ENCODE results near the gene CKLF. TPM values are rescaled to one million over a fixed set of nuclear protein-coding genes. Genes with fewer than 3 reads are reported as not detected.

The CKLF gene
- polyA plus RNA-seq, 3 donors = 285 to 430 (median 374) TPM

- Histone ChIP-seq H3K27ac (ENCODE audit: low read depth in 1 of 2, low read length in 2 of 2) (no peak overlapping the region), H3K79me2 (ENCODE audit: insufficient read depth, low read length) (peaks cover 28% of the 10 kb centered on the region), H2AFZ (ENCODE audit: insufficient read depth, low read depth, low read length, poor library complexity, severe bottlenecking) (no peak overlapping the region), H3K9ac (ENCODE audit: insufficient read depth, low read length, poor library complexity, severe bottlenecking) (no peak overlapping the region), H4K20me1 (ENCODE audit: insufficient read depth, low read length) (peaks cover 91% of the 10 kb centered on the region), H3K4me1 (ENCODE audit: control insufficient read depth in 1 of 2, insufficient read depth in 2 of 2, low read length in 2 of 2) (peaks cover 24 to 28% of the 10 kb centered on the region in 2 donors), H3K9me3 (replicated peaks in 1 of 2; ENCODE audit: control insufficient read depth in 1 of 2, insufficient read depth in 1 of 2, low read length in 2 of 2) (no peaks in the 10 kb centered on the region), H3K27me3 (ENCODE audit: control insufficient read depth in 2 of 2, insufficient read depth in 2 of 2, low read length in 2 of 2) (no peaks in the 10 kb centered on the region), H3K4me2 (replicated peaks; ENCODE audit: extremely low read depth, low read length, poor library complexity, severe bottlenecking) (no peak overlapping the region), H3K4me3 (replicated peaks in 1 of 3; ENCODE audit: low read depth in 2 of 3, low read length in 3 of 3) (no peak overlapping the region), H3K36me3 (replicated peaks in 1 of 2; ENCODE audit: control insufficient read depth in 1 of 2, insufficient read depth in 2 of 2, low read length in 2 of 2) (peaks cover 67 to 89% of the 10 kb centered on the region in 2 donors)
- 93% methylated on average over 14 of the region's 14 CpGs for WGBS (ENCODE audit: insufficient coverage)
- no peak for DNase-seq
- Mint-ChIP-seq H3K9me3 (no peaks in the 10 kb centered on the region), H3K36me3 (peaks cover 66 to 83% of the 10 kb centered on the region in 2 donors), H3K4me1 (peaks cover 34% of the 10 kb centered on the region), H3K27ac (no peak overlapping the region), H3K4me3 (no peak overlapping the region), H3K27me3 (ENCODE audit: low read depth in 3 of 3) (peaks cover 0 to 3% (median 1%) of the 10 kb centered on the region in 3 donors)
- no peak for TF ChIP-seq CTCF (IDR thresholded peaks at IDR 0.05)
- intact Hi-C loops (cut with micrococcal nuclease) = no loop called here
These were observed 60.0 kb downstream of the CKLF start for GRCh38 chr16:66612422-66612821.

GRCh38 chr16:66614161-66614802 lies 61.9 kb downstream of the CKLF start:
- WGBS (ENCODE audit: insufficient coverage) = 98% methylated on average over 6 of the region's 12 CpGs
- Mint-ChIP-seq H3K27me3 (ENCODE audit: low read depth in 3 of 3) (peaks cover 0 to 3% (median 1%) of the 10 kb centered on the region in 3 donors), H3K36me3 (peaks cover 67 to 87% of the 10 kb centered on the region in 2 donors), H3K4me3 (no peak overlapping the region), H3K9me3 (peaks cover 0 to 2% (median 0%) of the 10 kb centered on the region in 7 donors), H3K27ac (no peak overlapping the region), H3K4me1 (peaks cover 23% of the 10 kb centered on the region)
- Histone ChIP-seq H3K4me1 (ENCODE audit: control insufficient read depth in 1 of 2, insufficient read depth in 2 of 2, low read length in 2 of 2) (peaks cover 9 to 10% of the 10 kb centered on the region in 2 donors), H3K9me3 (replicated peaks in 1 of 2; ENCODE audit: control insufficient read depth in 1 of 2, insufficient read depth in 1 of 2, low read length in 2 of 2) (no peaks in the 10 kb centered on the region), H3K4me2 (replicated peaks; ENCODE audit: extremely low read depth, low read length, poor library complexity, severe bottlenecking) (no peak overlapping the region), H3K27ac (ENCODE audit: low read depth in 1 of 2, low read length in 2 of 2) (no peak overlapping the region), H3K79me2 (ENCODE audit: insufficient read depth, low read length) (peaks cover 15% of the 10 kb centered on the region), H3K9ac (ENCODE audit: insufficient read depth, low read length, poor library complexity, severe bottlenecking) (peak overlapping the region; percentile 0), H2AFZ (ENCODE audit: insufficient read depth, low read depth, low read length, poor library complexity, severe bottlenecking) (no peak overlapping the region), H3K36me3 (replicated peaks in 1 of 2; ENCODE audit: control insufficient read depth in 1 of 2, insufficient read depth in 2 of 2, low read length in 2 of 2) (peaks cover 60 to 90% of the 10 kb centered on the region in 2 donors), H3K4me3 (replicated peaks in 1 of 3; ENCODE audit: low read depth in 2 of 3, low read length in 3 of 3) (no peak overlapping the region), H4K20me1 (ENCODE audit: insufficient read depth, low read length) (peaks cover 72% of the 10 kb centered on the region), H3K27me3 (ENCODE audit: control insufficient read depth in 2 of 2, insufficient read depth in 2 of 2, low read length in 2 of 2) (no peaks in the 10 kb centered on the region)
- no peak for TF ChIP-seq CTCF (IDR thresholded peaks at IDR 0.05)
- no peak for DNase-seq
- intact Hi-C loops (cut with micrococcal nuclease) = no loop called here

Small RNA genes within 50 kb of the gene (small RNA-seq; reads per million reads assigned to genes)
- not detected for gene CKLF-CMTM1 (ENCODE audit: insufficient read length, low read depth)

Other genes starting within 250 kb of the CKLF start
- gene CDH5, start 185.9 kb upstream of the CKLF start, polyA plus RNA-seq = under 1 TPM in 2 of 3 donors, not detected in 1; 0.12 to 0.22 TPM
- under 1 TPM in 2 of 3 donors, not detected in 1; 0.12 to 0.81 TPM for gene BEAN1, start 125.3 kb upstream of the CKLF start, polyA plus RNA-seq
- 10 to 100 TPM; 29.8 to 38.9 (median 32.4) TPM for gene TK2, start 2.5 kb upstream of the CKLF start, polyA plus RNA-seq
- gene CMTM1, start 13.9 kb downstream of the CKLF start, polyA plus RNA-seq = 1 to 10 TPM; 1.6 to 3.3 (median 2.5) TPM
- gene CMTM2, start 26.9 kb downstream of the CKLF start, polyA plus RNA-seq = 10 to 100 TPM; 11.0 to 41.6 (median 39.1) TPM
- 100 to 1,000 TPM; 125 to 131 (median 126) TPM for gene CMTM3, start 52.1 kb downstream of the CKLF start, polyA plus RNA-seq
- 10 to 100 TPM in 1 of 3 donors, under 1 TPM in 2; 0.41 to 21.2 (median 0.45) TPM for gene CMTM4, start 144.2 kb downstream of the CKLF start, polyA plus RNA-seq
- 100 to 1,000 TPM in 1 of 3 donors, 10 to 100 TPM in 2; 14.9 to 125 (median 23.9) TPM for gene DYNC1LI2, start 199.0 kb downstream of the CKLF start, polyA plus RNA-seq
- gene TERB1, start 249.0 kb downstream of the CKLF start, polyA plus RNA-seq = not detected

All from CD14-positive monocyte (primary cell).